T-cell (primary cell): ENCODE results near the gene SLC1A7. TPM values are rescaled to one million over a fixed set of nuclear protein-coding genes. Genes with fewer than 3 reads are reported as not detected.

Experiments
- ATAC-seq, 4 experiments: fragments of 200-7000 bp in 3 of 4; fragments of 150-1000 bp in 1 of 4; cut with Tn5 transposase; replicated peaks in 1 of 4; 1 replicate in 3 of 4; 2 replicates in 1 of 4; pipeline ENCODE4 v1.10.0; 2021; ENCODE audit warnings: moderate library complexity in 3 of 4, mild to moderate bottlenecking in 2 of 4, moderate number of reproducible peaks in 1 of 4
- CTCF ChIA-PET, 2 donors: fragments of 300-600 bp; sonication (Branson Sonifier 250); formaldehyde crosslinking; loops; one replicate each; lab custom pipeline; 2022; ENCODE audit warnings: antibody characterized with exemption in 2 of 2; lab: Charles Lee
- POLR2A ChIA-PET, 2 donors: fragments of 300-600 bp; sonication (Branson Sonifier 250); formaldehyde crosslinking; loops; one replicate each; lab custom pipeline; 2022; ENCODE audit warnings: antibody characterized with exemption in 2 of 2; lab: Charles Lee
- DNase-seq, 35 experiments: peaks; one replicate each; pipeline versions ENCODE4 v3.0.0 to v3.0.0-alpha.2; 2013 to 2023
- H3K27ac ChIP-seq: one replicate; pipeline ENCODE4 v1.5.1; 2013; ENCODE audit warnings: low read length
- H3K27me3 ChIP-seq, 2 experiments: replicated peaks in 1 of 2; 1 replicate in 1 of 2; 2 replicates in 1 of 2; pipeline versions ENCODE4 v1.6.1 to v1.7.0; 2013; ENCODE audit warnings: low read length in 1 of 2, mixed read lengths in 1 of 2; ENCODE audit not compliant: control insufficient read depth in 2 of 2, insufficient read depth in 2 of 2; ENCODE audit errors: extremely low read depth in 1 of 2
- H3K36me3 ChIP-seq, 2 donors: 1 replicate in 1 of 2; 2 replicates in 1 of 2; pipeline versions ENCODE4 v1.6.1 to v1.7.0; 2013; ENCODE audit warnings: low read length in 1 of 2; ENCODE audit not compliant: control insufficient read depth in 2 of 2, insufficient read depth in 1 of 2; ENCODE audit errors: extremely low read depth in 1 of 2
- H3K4me1 ChIP-seq, 2 experiments: 1 replicate in 1 of 2; 2 replicates in 1 of 2; pipeline versions ENCODE4 v1.6.1 to v1.7.0; 2013; ENCODE audit warnings: low read length in 2 of 2, mixed read lengths in 1 of 2; ENCODE audit not compliant: insufficient read depth in 2 of 2, control insufficient read depth in 1 of 2; ENCODE audit errors: extremely low read depth in 1 of 2
- H3K4me3 ChIP-seq, 2 donors: 1 replicate in 1 of 2; 2 replicates in 1 of 2; pipeline versions ENCODE4 v1.5.1 to v1.7.0; 2013; ENCODE audit warnings: mild to moderate bottlenecking in 2 of 2, low read length in 1 of 2, moderate library complexity in 1 of 2; ENCODE audit not compliant: control insufficient read depth in 1 of 2; ENCODE audit errors: extremely low read depth in 1 of 2
- H3K9me3 ChIP-seq: 2 replicates; pipeline ENCODE4 v1.7.0; 2013
- H3K27ac Mint-ChIP-seq, 2 donors: one replicate each; pipeline ENCODE4 v1.8.0; 2020 to 2021; ENCODE audit warnings: mild to moderate bottlenecking in 2 of 2, mixed read lengths in 2 of 2
- H3K27me3 Mint-ChIP-seq, 2 donors: one replicate each; pipeline ENCODE4 v1.8.0; 2021 to 2022; ENCODE audit warnings: mixed read lengths in 2 of 2
- H3K36me3 Mint-ChIP-seq: one replicate; pipeline ENCODE4 v1.8.0; 2021; ENCODE audit warnings: mixed read lengths
- H3K4me1 Mint-ChIP-seq, 3 donors: one replicate each; pipeline ENCODE4 v1.8.0; 2020 to 2022; ENCODE audit warnings: mixed read lengths in 3 of 3, mild to moderate bottlenecking in 1 of 3
- H3K4me3 Mint-ChIP-seq, 3 donors: one replicate each; pipeline ENCODE4 v1.8.0; 2020 to 2022; ENCODE audit warnings: mild to moderate bottlenecking in 3 of 3, mixed read lengths in 3 of 3, moderate library complexity in 3 of 3
- H3K9me3 Mint-ChIP-seq, 3 donors: one replicate each; pipeline ENCODE4 v1.8.0; 2020 to 2022; ENCODE audit warnings: mixed read lengths in 3 of 3
- WGBS: methylation state at CpG from one replicate; pipeline ENCODE4 v1.1.5; 2013; ENCODE audit warnings: missing lambda C conversion rate; ENCODE audit not compliant: insufficient coverage; 5-methylcytosine and 5-hydroxymethylcytosine counted together
- total RNA-seq, 35 experiments: library from RNA in 6 of 35; stranded (reverse) in 6 of 35; fragments of 120-200 nt in 1 of 35; gene quantifications; one replicate each; pipeline versions ENCODE4 v1.2.1 to v1.2.4 and lab custom pipeline; 2013 to 2026

SLC1A7 gene
- total RNA-seq, 5 donors from 2014 or later (not counting 1 experiment from before 2014, with no cell fraction given): 0.14 to 0.26 TPM; not detected in 3

DNA sequence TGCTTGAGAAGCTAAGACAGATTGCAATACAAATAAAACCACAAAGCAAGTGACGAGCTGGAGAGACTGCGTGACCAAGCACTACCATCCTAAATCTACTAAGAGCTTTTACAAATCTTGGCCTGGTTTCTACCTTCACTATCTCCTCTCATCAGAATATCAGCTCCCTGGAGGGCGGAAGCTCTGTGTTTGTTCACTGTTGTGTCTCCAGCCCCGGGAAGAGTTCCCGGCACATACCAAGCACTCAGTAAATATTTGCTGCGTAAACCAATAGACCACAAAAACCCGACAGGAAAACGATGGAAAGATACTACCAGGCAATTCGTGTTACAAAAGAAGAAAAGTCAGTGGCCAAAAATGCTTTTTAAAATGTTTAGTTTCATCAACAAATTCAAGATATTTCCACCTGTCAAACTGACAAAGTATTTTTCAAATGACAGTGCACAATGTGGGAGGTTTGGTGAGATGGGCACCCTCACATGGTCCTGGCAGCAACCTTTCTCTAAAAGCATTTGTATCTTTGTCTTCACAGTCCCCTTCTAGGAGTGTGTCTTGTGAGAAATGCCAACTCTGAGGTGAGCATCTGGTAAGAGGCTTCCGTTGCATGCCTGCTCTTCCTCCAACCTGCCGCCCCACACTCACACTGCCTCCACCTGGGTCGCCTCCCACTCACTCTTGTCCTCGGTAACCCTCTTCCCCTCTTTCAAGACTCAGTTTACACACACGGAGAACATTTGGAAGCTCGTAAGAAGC is 34.7 kb downstream of the SLC1A7 start:
- H3K9me3 Mint-ChIP-seq: no peaks in the 10 kb centered on the region
- Histone ChIP-seq H3K36me3 (no peaks in the 10 kb centered on the region), H3K4me3 (no peak overlapping the region), H3K4me1 (peaks cover 0 to 11% of the 10 kb centered on the region in 2 experiments), H3K9me3 (no peaks in the 10 kb centered on the region), H3K27ac (no peak overlapping the region), H3K27me3 (peaks cover 0 to 15% of the 10 kb centered on the region in 2 experiments)
- ChIA-PET CTCF (interaction anchor here (0.6 to 1.0 kb wide), 4 partner anchors 74 to 1511 kb away, joined by 3 to 7 read pairs (median 3); no protein-coding TSS in a partner anchor), POLR2A (interaction anchor here in 1 of 2 donors (0.6 kb wide), 1 partner anchor 455 kb away, joined by 3 read pairs; no protein-coding TSS in a partner anchor)
- peaks cover 0 to 10% of the 10 kb centered on the region in 2 donors for H3K27me3 Mint-ChIP-seq
- no peaks in the 10 kb centered on the region for H3K36me3 Mint-ChIP-seq
- WGBS: 41% methylated on average over 7 of the region's 15 CpGs
- H3K4me3 Mint-ChIP-seq: peak overlapping the region in 1 of 3 donors; percentile 32
- ATAC-seq: peak in 1 of 4 experiments; percentile 29
- peak overlapping the region; percentile 55 to 81 for H3K27ac Mint-ChIP-seq
- DNase-seq: no peak
- peaks cover 12 to 23% (median 15%) of the 10 kb centered on the region in 3 donors for H3K4me1 Mint-ChIP-seq

DNA sequence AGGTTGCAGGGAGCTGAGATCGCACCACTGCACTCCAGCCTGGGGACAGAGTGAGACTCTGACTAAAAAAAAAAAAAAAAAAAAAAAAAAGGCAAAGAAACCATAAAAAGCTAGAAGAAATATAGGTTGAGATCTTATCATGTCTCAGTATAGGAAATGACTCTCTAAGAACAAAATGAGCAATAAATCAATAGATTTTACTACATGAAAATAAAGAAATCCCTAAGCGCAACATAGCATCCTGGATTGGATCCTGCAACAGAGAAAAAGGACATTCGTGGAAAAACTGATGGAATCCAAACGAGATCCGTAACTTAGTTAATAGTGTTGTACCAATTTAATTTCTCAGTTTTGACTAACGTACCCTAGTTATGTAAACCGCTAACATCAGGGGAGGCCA is 35.3 kb downstream of the SLC1A7 start:
- Histone ChIP-seq H3K4me3 (no peak overlapping the region), H3K27me3 (peaks cover 0 to 12% of the 10 kb centered on the region in 2 experiments), H3K4me1 (peaks cover 0 to 11% of the 10 kb centered on the region in 2 experiments), H3K27ac (no peak overlapping the region), H3K36me3 (no peaks in the 10 kb centered on the region), H3K9me3 (no peaks in the 10 kb centered on the region)
- DNase-seq: no peak
- peak overlapping the region in 1 of 3 donors; percentile 32 for H3K4me3 Mint-ChIP-seq
- WGBS: no CpG with 5 or more reads among the region's 7 CpGs
- H3K4me1 Mint-ChIP-seq: peaks cover 12 to 23% (median 15%) of the 10 kb centered on the region in 3 donors
- CTCF ChIA-PET: interaction anchor here in 1 of 2 donors (0.6 to 1.0 kb wide), 2 partner anchors 93 to 1512 kb away, joined by 3 read pairs; no protein-coding TSS in a partner anchor
- peaks cover 0 to 10% of the 10 kb centered on the region in 2 donors for H3K27me3 Mint-ChIP-seq
- POLR2A ChIA-PET: interaction anchor here in 1 of 2 donors (0.6 kb wide), 1 partner anchor 456 kb away, joined by 3 read pairs; no protein-coding TSS in a partner anchor
- H3K36me3 Mint-ChIP-seq: no peaks in the 10 kb centered on the region
- ATAC-seq: no peak
- no peaks in the 10 kb centered on the region for H3K9me3 Mint-ChIP-seq
- H3K27ac Mint-ChIP-seq: no peak overlapping the region

DNA sequence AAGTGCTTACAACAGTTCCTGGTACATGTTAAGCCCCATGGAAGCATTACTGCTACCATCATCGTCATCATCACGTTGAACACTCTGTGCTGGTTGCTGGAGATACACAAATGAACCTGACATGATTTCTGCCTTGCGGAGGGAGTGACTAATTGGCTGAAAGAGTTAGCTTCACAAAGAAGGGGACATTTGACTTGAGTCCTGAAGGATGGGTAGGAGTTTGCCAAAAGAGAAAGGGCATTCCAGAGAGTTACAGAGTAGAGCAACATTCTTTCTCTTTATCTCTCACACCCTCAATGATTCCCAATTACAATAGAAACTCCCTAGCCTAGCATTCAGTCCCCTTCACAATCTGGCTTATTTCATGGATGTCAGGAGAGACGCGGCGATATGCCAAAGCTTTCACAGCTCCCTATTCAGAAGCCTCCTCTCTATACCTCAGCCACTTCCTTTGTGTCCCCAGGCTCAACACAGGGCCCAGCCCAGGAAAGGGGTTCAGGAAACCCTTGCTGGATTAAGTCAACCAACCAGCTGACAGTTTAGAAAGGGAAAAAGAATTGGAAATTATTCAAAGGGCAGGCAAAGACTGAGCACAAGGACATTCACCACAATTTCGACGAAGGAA is 38.0 kb downstream of the SLC1A7 start:
- Histone ChIP-seq H3K36me3 (no peaks in the 10 kb centered on the region), H3K4me3 (no peak overlapping the region), H3K27ac (no peak overlapping the region), H3K27me3 (peaks cover 0 to 7% of the 10 kb centered on the region in 2 experiments), H3K4me1 (peaks cover 0 to 7% of the 10 kb centered on the region in 2 experiments), H3K9me3 (no peaks in the 10 kb centered on the region)
- Mint-ChIP-seq H3K4me3 (no peak overlapping the region), H3K27me3 (peaks cover 0 to 7% of the 10 kb centered on the region in 2 donors), H3K9me3 (no peaks in the 10 kb centered on the region), H3K36me3 (no peaks in the 10 kb centered on the region), H3K27ac (no peak overlapping the region), H3K4me1 (peaks cover 12 to 14% (median 12%) of the 10 kb centered on the region in 3 donors)
- ATAC-seq: no peak
- no peak for DNase-seq
- CTCF ChIA-PET: no interaction called here
- POLR2A ChIA-PET: no interaction called here
- no CpG with 5 or more reads among the region's 8 CpGs for WGBS

DNA sequence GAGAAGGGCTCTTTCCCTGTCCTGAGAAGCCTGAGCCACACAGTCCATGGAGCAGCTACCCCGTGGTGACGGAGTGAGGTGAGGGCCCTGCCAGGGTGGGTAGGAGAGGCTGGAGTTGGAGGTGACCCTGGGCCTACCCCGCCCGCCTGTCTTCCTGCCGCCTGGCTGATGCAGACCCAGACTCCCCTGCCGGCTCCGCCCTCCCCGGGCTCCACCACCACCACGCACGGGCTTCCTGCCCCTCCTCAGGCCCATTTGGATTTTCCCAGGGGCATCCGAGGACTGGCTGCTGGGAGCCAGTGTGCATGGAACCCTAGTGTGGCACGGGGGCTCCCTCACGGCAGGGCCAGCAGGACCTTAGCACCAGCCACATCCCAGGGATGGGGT is 47.9 kb downstream of the SLC1A7 start:
- no peaks in the 10 kb centered on the region for H3K36me3 Mint-ChIP-seq
- no peak for ATAC-seq
- DNase-seq: no peak
- Histone ChIP-seq H3K36me3 (no peaks in the 10 kb centered on the region), H3K27me3 (peaks cover 0 to 15% of the 10 kb centered on the region in 2 experiments), H3K9me3 (no peaks in the 10 kb centered on the region), H3K4me3 (no peak overlapping the region), H3K4me1 (no peaks in the 10 kb centered on the region), H3K27ac (no peak overlapping the region)
- no peaks in the 10 kb centered on the region for H3K4me1 Mint-ChIP-seq
- WGBS: 83% methylated on average over 10 of the region's 13 CpGs
- H3K27me3 Mint-ChIP-seq: no peaks in the 10 kb centered on the region
- H3K9me3 Mint-ChIP-seq: no peaks in the 10 kb centered on the region
- ChIA-PET POLR2A (no interaction called here), CTCF (no interaction called here)
- H3K27ac Mint-ChIP-seq: no peak overlapping the region
- no peak overlapping the region for H3K4me3 Mint-ChIP-seq

DNA sequence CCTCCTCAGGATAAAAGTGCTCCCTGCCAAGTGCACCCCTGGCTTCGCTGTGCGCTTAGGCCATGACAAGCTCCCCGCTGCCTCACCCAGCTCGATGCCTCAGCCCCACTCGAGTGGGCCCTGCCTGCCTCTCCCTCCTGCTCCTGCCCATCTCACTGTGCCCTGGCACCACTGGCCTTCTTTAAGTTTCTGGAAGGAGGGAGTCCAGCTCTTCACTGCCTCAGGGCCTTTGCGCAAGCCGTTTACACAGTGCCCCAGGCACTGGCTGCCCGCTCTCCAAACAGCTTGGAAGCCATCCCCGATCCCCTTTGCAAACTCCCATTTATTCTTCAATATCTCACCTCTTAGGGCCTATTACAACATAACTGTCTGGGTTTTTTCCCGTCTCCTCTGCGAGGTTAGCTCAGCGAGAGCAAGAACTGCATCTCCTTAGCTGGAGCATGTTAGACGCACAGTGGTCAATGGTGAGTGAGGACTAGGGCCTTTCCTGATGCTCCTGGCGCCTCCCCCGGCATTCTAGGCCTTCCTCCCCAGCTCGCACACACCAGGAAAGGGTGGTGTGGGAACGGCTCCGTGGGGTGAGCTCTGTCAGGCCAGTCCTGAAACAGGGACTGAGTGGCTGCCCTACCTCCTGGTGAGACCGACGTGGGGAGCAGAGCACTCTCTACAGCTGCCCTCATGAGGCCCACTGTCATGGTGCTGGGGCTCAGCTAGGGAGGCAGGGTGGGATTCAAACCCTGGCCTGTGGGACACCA is 48.5 kb downstream of the SLC1A7 start:
- H3K4me3 Mint-ChIP-seq: no peak overlapping the region
- no peaks in the 10 kb centered on the region for H3K27me3 Mint-ChIP-seq

DNA sequence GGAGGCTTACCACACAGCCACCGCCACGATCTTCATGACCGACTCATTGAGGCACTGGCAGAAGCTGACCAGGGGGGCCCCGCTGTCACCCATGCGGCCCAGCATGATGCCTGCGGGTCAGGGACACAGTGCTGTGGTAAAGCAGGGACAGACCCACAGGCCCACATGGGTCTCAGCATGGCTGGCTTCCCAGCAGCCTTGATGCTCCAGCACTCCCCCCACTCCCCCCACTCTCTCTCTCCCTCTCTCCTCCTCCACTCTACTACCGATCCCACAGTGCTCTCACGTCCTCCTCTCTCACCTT is 49.0 kb downstream of the SLC1A7 start:
- no peaks in the 10 kb centered on the region for H3K27me3 Mint-ChIP-seq
- H3K36me3 Mint-ChIP-seq: no peaks in the 10 kb centered on the region
- no peak overlapping the region for H3K27ac ChIP-seq
- H3K9me3 Mint-ChIP-seq: no peaks in the 10 kb centered on the region
- no peaks in the 10 kb centered on the region for H3K36me3 ChIP-seq
- WGBS: 91% methylated on average over 8 of the region's 8 CpGs
- H3K4me1 Mint-ChIP-seq: no peaks in the 10 kb centered on the region
- no peak for ATAC-seq
- no peak for DNase-seq
- no peaks in the 10 kb centered on the region for H3K4me1 ChIP-seq
- H3K9me3 ChIP-seq: no peaks in the 10 kb centered on the region
- POLR2A ChIA-PET: no interaction called here
- CTCF ChIA-PET: no interaction called here
- H3K4me3 Mint-ChIP-seq: no peak overlapping the region
- H3K27me3 ChIP-seq: peaks cover 0 to 15% of the 10 kb centered on the region in 2 experiments
- H3K27ac Mint-ChIP-seq: no peak overlapping the region
- no peak overlapping the region for H3K4me3 ChIP-seq

More for the DNA sequence above, 48.5 kb downstream of the SLC1A7 start:
- no peaks in the 10 kb centered on the region for H3K4me1 Mint-ChIP-seq
- ChIA-PET CTCF (no interaction called here), POLR2A (no interaction called here)
- no peaks in the 10 kb centered on the region for H3K36me3 ChIP-seq
- peaks cover 0 to 15% of the 10 kb centered on the region in 2 experiments for H3K27me3 ChIP-seq
- no peaks in the 10 kb centered on the region for H3K9me3 Mint-ChIP-seq
- no peaks in the 10 kb centered on the region for H3K36me3 Mint-ChIP-seq
- H3K4me3 ChIP-seq: no peak overlapping the region
- no peaks in the 10 kb centered on the region for H3K4me1 ChIP-seq
- H3K27ac Mint-ChIP-seq: no peak overlapping the region
- ATAC-seq (no peak), DNase-seq (no peak)
- 88% methylated on average over 13 of the region's 20 CpGs for WGBS
- H3K27ac ChIP-seq: no peak overlapping the region
- no peaks in the 10 kb centered on the region for H3K9me3 ChIP-seq
